ENCODE results near the gene SCMH1.
"Not testable (repeated sequence)": the region's sequence is repeated elsewhere in the genome, so short reads cannot be mapped to it uniquely, and the experiment has no call there.

Gene SCMH1

GRCh38 chr1:41241749-41242341 is at the start of gene SCMH1:
SCMH1 (minus strand) TSS chr1:41242306; CDS start chr1:41186133, 56,173 bp downstream.
- peak; percentile 61 for DNase-seq

GRCh38 chr1:41291195-41291594 is 49.1 kb upstream of the SCMH1 start:
- no peak for DNase-seq

- DNase-seq, result no peak
Measured at GRCh38 chr1:41289196-41289595, 47.1 kb upstream of the SCMH1 start.

GRCh38 chr1:41286992-41287391 is 44.9 kb upstream of the SCMH1 start:
- no peak for DNase-seq

GRCh38 chr1:41286486-41286885 is 44.4 kb upstream of the SCMH1 start:
- no peak for DNase-seq

- DNase-seq, result no peak
Measured at GRCh38 chr1:41285818-41286217, 43.7 kb upstream of the SCMH1 start.

GRCh38 chr1:41284121-41284520 is 42.0 kb upstream of the SCMH1 start:
- no peak for DNase-seq

- no peak for DNase-seq
Measured at GRCh38 chr1:41282679-41283317, 40.7 kb upstream of the SCMH1 start.

- no peak for DNase-seq
Measured at GRCh38 chr1:41281334-41281733, 39.2 kb upstream of the SCMH1 start.

- no peak for DNase-seq
Measured at GRCh38 chr1:41280202-41281032, 38.3 kb upstream of the SCMH1 start.

GRCh38 chr1:41278076-41278475 is 36.0 kb upstream of the SCMH1 start:
- no peak for DNase-seq

GRCh38 chr1:41277371-41277975 is 35.4 kb upstream of the SCMH1 start:
- no peak for DNase-seq

- DNase-seq, result no peak
Measured at GRCh38 chr1:41275831-41276230, 33.7 kb upstream of the SCMH1 start.

- DNase-seq, result no peak
Measured at GRCh38 chr1:41274752-41275545, 32.8 kb upstream of the SCMH1 start.

GRCh38 chr1:41272601-41273000 is 30.5 kb upstream of the SCMH1 start:
- DNase-seq, result no peak

GRCh38 chr1:41268154-41268770 is 26.2 kb upstream of the SCMH1 start:
- DNase-seq, result peak; percentile 28

GRCh38 chr1:41261926-41262618 is 20.0 kb upstream of the SCMH1 start:
- no peak for DNase-seq

GRCh38 chr1:41260768-41261167 is 18.7 kb upstream of the SCMH1 start:
- no peak for DNase-seq

- DNase-seq, result no peak
Measured at GRCh38 chr1:41259221-41259620, 17.1 kb upstream of the SCMH1 start.

- no peak for DNase-seq
Measured at GRCh38 chr1:41255978-41256377, 13.9 kb upstream of the SCMH1 start.

GRCh38 chr1:41251120-41251519 is 9.0 kb upstream of the SCMH1 start:
- DNase-seq, result not testable (repeated sequence)

GRCh38 chr1:41249319-41249718 is 7.2 kb upstream of the SCMH1 start:
- no peak for DNase-seq
